NOMO-1 (cell line): ENCODE data around the gene ZBTB7B.

ENCODE experiments used
- DNase-seq, 2 experiments: peaks; one replicate each; lab custom pipeline; 2025; ENCODE audit not compliant: unreplicated experiment in 2 of 2; lab: John Stamatoyannopoulos, UW

The ZBTB7B gene

GRCh38 chr1:155002464-155003226 is at the start of gene ZBTB7B:
TSS of gene ZBTB7B (plus strand) at chr1:155002802. CDS start at chr1:155014661, 11,859 bp downstream.
- peak in 1 of 2 experiments; percentile 77 for DNase-seq

GRCh38 chr1:154953611-154954038 is 49.0 kb upstream of the ZBTB7B start:
- no peak for DNase-seq

- no peak for DNase-seq
Observed at GRCh38 chr1:154954541-154954940, 48.1 kb upstream of the ZBTB7B start.

GRCh38 chr1:154955039-154955717 is 47.4 kb upstream of the ZBTB7B start:
- peak in 1 of 2 experiments; percentile 10 for DNase-seq

GRCh38 chr1:154955718-154956543 is 46.7 kb upstream of the ZBTB7B start, which contains the start of gene PBXIP1:
TSS of gene PBXIP1 (minus strand) at chr1:154956099. CDS start at chr1:154953721, 2,378 bp downstream.
- peak; percentile 90 to 93 for DNase-seq

GRCh38 chr1:154956544-154956941 is 46.1 kb upstream of the ZBTB7B start:
- DNase-seq: no peak

- no peak for DNase-seq
Observed at GRCh38 chr1:154957091-154957657, 45.4 kb upstream of the ZBTB7B start.

- no peak for DNase-seq
Observed at GRCh38 chr1:154958036-154958435, 44.6 kb upstream of the ZBTB7B start.

GRCh38 chr1:154958681-154959425 is 43.7 kb upstream of the ZBTB7B start:
- DNase-seq: no peak

- no peak for DNase-seq
Observed at GRCh38 chr1:154959426-154959780, 43.2 kb upstream of the ZBTB7B start.

- no peak for DNase-seq
Observed at GRCh38 chr1:154960446-154961136, 42.0 kb upstream of the ZBTB7B start.

GRCh38 chr1:154961207-154962155 is 41.1 kb upstream of the ZBTB7B start, which contains the start of gene PYGO2:
TSS of gene PYGO2 (minus strand) at chr1:154961782. CDS start at chr1:154961576, 206 bp downstream.
- peak; percentile 72 to 84 for DNase-seq

GRCh38 chr1:154962156-154962749 is 40.3 kb upstream of the ZBTB7B start:
- DNase-seq: peak; percentile 51 to 56

- no peak for DNase-seq
Observed at GRCh38 chr1:154962795-154963330, 39.7 kb upstream of the ZBTB7B start.

- DNase-seq: no peak
Observed at GRCh38 chr1:154963643-154964042, 39.0 kb upstream of the ZBTB7B start.

- no peak for DNase-seq
Observed at GRCh38 chr1:154964359-154964758, 38.2 kb upstream of the ZBTB7B start.

- no peak for DNase-seq
Observed at GRCh38 chr1:154966111-154966510, 36.5 kb upstream of the ZBTB7B start.
